SK-N-SH (cell line): ENCODE results near the gene ARMC6. TPM values are rescaled to one million over a fixed set of nuclear protein-coding genes. Genes with fewer than 3 reads are reported as not detected.

Source experiments
- CTCF ChIA-PET: fragments of 300-600, 350-600 bp; formaldehyde crosslinking; extraction: SDS; loops from one replicate; lab custom pipeline; 2021; lab: Yijun Ruan, JAX
- POLR2A ChIA-PET: fragments of 350-600 bp; sonication (Branson Sonifier 250); formaldehyde crosslinking; extraction: SDS; loops from one replicate; lab custom pipeline; 2020; ENCODE audit warnings: antibody characterized with exemption, inconsistent platforms; lab: Yijun Ruan, JAX
- DNase-seq: peaks from one replicate; pipeline ENCODE4 v3.0.0; 2012
- H2AFZ ChIP-seq: fragments of 200-600 bp; sonication (generic); 2 replicates; pipeline ENCODE4 v1.8.1; 2016; ENCODE audit warnings: antibody characterized with exemption, mild to moderate bottlenecking, low read depth
- H3F3A ChIP-seq: fragments of 200-600 bp; sonication (generic); replicated peaks from 2 replicates; pipeline ENCODE3; 2016; ENCODE audit warnings: antibody characterized with exemption, mild to moderate bottlenecking; ENCODE audit not compliant: insufficient read depth
- H3K27ac ChIP-seq, 2 experiments: fragments of 200-500 bp in 1 of 2; fragments of 200-600 bp in 1 of 2; sonication (Bioruptor generic) in 1 of 2; sonication (generic), shearing (Covaris generic) in 1 of 2; 2 replicates each; pipeline versions ENCODE4 v1.5.1 to v1.6.1; 2014 to 2016; ENCODE audit warnings: low read depth in 2 of 2, inconsistent platforms in 1 of 2, low read length in 1 of 2, mild to moderate bottlenecking in 1 of 2, mixed read lengths in 1 of 2
- H3K27me3 ChIP-seq: fragments of 200-600 bp; sonication (generic), shearing (Covaris generic); 2 replicates; pipeline ENCODE4 v1.6.1; 2016; ENCODE audit warnings: mixed run types; ENCODE audit not compliant: insufficient read depth
- H3K36me3 ChIP-seq, 2 experiments: fragments of 200-500 bp in 1 of 2; fragments of 200-600 bp in 1 of 2; sonication (Bioruptor generic) in 1 of 2; sonication (generic) in 1 of 2; replicated peaks in 1 of 2; 2 replicates each; pipeline versions ENCODE3 to v1.5.1; 2014 to 2016; ENCODE audit warnings: low read length in 1 of 2, mild to moderate bottlenecking in 1 of 2; ENCODE audit not compliant: insufficient read depth in 2 of 2, control insufficient read depth in 1 of 2
- H3K4me1 ChIP-seq, 2 experiments: fragments of 200-500 bp in 1 of 2; fragments of 200-600 bp in 1 of 2; sonication (Bioruptor generic) in 1 of 2; sonication (generic), shearing (Covaris generic) in 1 of 2; 2 replicates each; pipeline versions ENCODE4 v1.5.1 to v1.6.1; 2014 to 2016; ENCODE audit warnings: low read depth in 1 of 2, low read length in 1 of 2, mixed run types in 1 of 2; ENCODE audit not compliant: insufficient read depth in 2 of 2, control insufficient read depth in 1 of 2
- H3K4me2 ChIP-seq: fragments of 200-600 bp; sonication (generic), shearing (Covaris generic); 2 replicates; pipeline ENCODE4 v1.6.1; 2017; ENCODE audit warnings: mixed run types
- H3K4me3 ChIP-seq, 2 experiments: fragments of 200-500 bp in 1 of 2; fragments of 200-600 bp in 1 of 2; sonication (Bioruptor generic) in 1 of 2; sonication (generic), shearing (Covaris generic) in 1 of 2; 2 replicates each; pipeline versions ENCODE4 v1.5.1 to v1.8.1; 2014 to 2016; ENCODE audit warnings: low read depth in 2 of 2, inconsistent platforms in 1 of 2, low read length in 1 of 2, mild to moderate bottlenecking in 1 of 2, mixed read lengths in 1 of 2, moderate library complexity in 1 of 2
- H3K79me2 ChIP-seq: fragments of 200-600 bp; sonication (generic); 2 replicates; pipeline ENCODE4 v1.8.1; 2017; ENCODE audit warnings: mild to moderate bottlenecking; ENCODE audit not compliant: insufficient read depth
- H3K9ac ChIP-seq: fragments of 200-600 bp; sonication (generic); 2 replicates; pipeline ENCODE4 v1.6.1; 2017; ENCODE audit warnings: mixed run types
- H3K9me2 ChIP-seq: fragments of 200-600 bp; sonication (generic); 2 replicates; pipeline ENCODE4 v1.6.1; 2017; ENCODE audit warnings: mixed run types
- H3K9me3 ChIP-seq: fragments of 200-600 bp; sonication (generic); 2 replicates; pipeline ENCODE4 v1.6.1; 2017; ENCODE audit warnings: mixed run types, mild to moderate bottlenecking, moderate library complexity
- H4K20me1 ChIP-seq: fragments of 200-600 bp; sonication (generic); 2 replicates; pipeline ENCODE4 v1.6.1; 2017; ENCODE audit warnings: mild to moderate bottlenecking, mixed run types; ENCODE audit not compliant: insufficient read depth
- CHD2 ChIP-seq: fragments of 150-350 bp; IDR thresholded peaks from 2 replicates; pipeline ENCODE4 v1.6.1; 2018; ENCODE audit warnings: low read length; ENCODE audit not compliant: partially characterized antibody
- ELF1 ChIP-seq: IDR thresholded peaks from 2 replicates; pipeline ENCODE4 v1.4.0; 2012
- EP300 ChIP-seq, 2 experiments: IDR thresholded peaks; 2 replicates each; pipeline versions ENCODE4 v1.4.0 to v1.6.1; 2012; ENCODE audit warnings: borderline replicate concordance in 1 of 2, low read depth in 1 of 2, low read length in 1 of 2
- FOSL2 ChIP-seq: IDR thresholded peaks from 2 replicates; pipeline ENCODE4 v1.4.0; 2012; ENCODE audit warnings: low read depth, mild to moderate bottlenecking, moderate library complexity, borderline replicate concordance
- FOXJ3 ChIP-seq: sonication (generic); formaldehyde crosslinking; IDR thresholded peaks from 2 replicates; pipeline ENCODE4 v1.5.1; 2020; ENCODE audit warnings: mild to moderate bottlenecking, missing genetic modification reagents
- MEF2A ChIP-seq: IDR thresholded peaks from 2 replicates; pipeline ENCODE4 v1.4.0; 2012; ENCODE audit warnings: low read depth, borderline replicate concordance
- MXI1 ChIP-seq: IDR thresholded peaks from 2 replicates; pipeline ENCODE4 v1.6.1; 2012; ENCODE audit warnings: mild to moderate bottlenecking, low read depth, low read length, improper control_type of control experiment
- SIN3A ChIP-seq: IDR thresholded peaks from 2 replicates; pipeline ENCODE4 v1.6.1; 2012; ENCODE audit warnings: low read depth, mild to moderate bottlenecking, low read length, moderate library complexity, borderline replicate concordance
- SMC3 ChIP-seq: IDR thresholded peaks from 2 replicates; pipeline ENCODE4 v1.6.1; 2012; ENCODE audit warnings: low read depth, low read length, improper control_type of control experiment
- TCF12 ChIP-seq: IDR thresholded peaks from 2 replicates; pipeline ENCODE4 v1.4.0; 2012
- TEAD4 ChIP-seq: IDR thresholded peaks from 2 replicates; pipeline ENCODE4 v1.4.0; 2012; ENCODE audit warnings: mild to moderate bottlenecking, borderline replicate concordance; ENCODE audit not compliant: insufficient read depth
- YY1 ChIP-seq: IDR thresholded peaks from 2 replicates; pipeline ENCODE4 v1.4.0; 2012; ENCODE audit warnings: low read depth, mild to moderate bottlenecking
- WGBS: methylation state at CpG from one replicate; pipeline ENCODE4 v1.1.6; 2017; ENCODE audit warnings: low lambda C conversion rate; 5-methylcytosine and 5-hydroxymethylcytosine counted together
- polyA plus RNA-seq, 3 experiments: library from polyadenylated mRNA; depleted of rRNA; stranded (reverse); fragments of >200 nt; gene quantifications; 2 replicates each; pipeline ENCODE4 v1.2.3, GENCODE V29; 2012
- TF ChIP-seq, protein P1 (sequence below): fragments of 200-600 bp; sonication (generic); IDR thresholded peaks from 2 replicates; pipeline ENCODE4 v1.6.1; 2017; ENCODE audit warnings: antibody characterized with exemption, mild to moderate bottlenecking, moderate library complexity
- TF ChIP-seq, protein P2 (sequence below): IDR thresholded peaks from 2 replicates; pipeline ENCODE4 v1.6.1; 2012; ENCODE audit warnings: mild to moderate bottlenecking, low read depth, low read length, moderate library complexity
- TF ChIP-seq, protein P3 (sequence below): IDR thresholded peaks from 2 replicates; pipeline ENCODE4 v1.4.0; 2012; ENCODE audit warnings: low read depth, borderline replicate concordance
- TF ChIP-seq, protein P4 (sequence below): IDR thresholded peaks from 2 replicates; pipeline ENCODE4; 2012

Gene ARMC6
- polyA plus RNA-seq, 1 of the 3 experiments (the other 2 are of a cell fraction): 34.7 TPM

DNA sequence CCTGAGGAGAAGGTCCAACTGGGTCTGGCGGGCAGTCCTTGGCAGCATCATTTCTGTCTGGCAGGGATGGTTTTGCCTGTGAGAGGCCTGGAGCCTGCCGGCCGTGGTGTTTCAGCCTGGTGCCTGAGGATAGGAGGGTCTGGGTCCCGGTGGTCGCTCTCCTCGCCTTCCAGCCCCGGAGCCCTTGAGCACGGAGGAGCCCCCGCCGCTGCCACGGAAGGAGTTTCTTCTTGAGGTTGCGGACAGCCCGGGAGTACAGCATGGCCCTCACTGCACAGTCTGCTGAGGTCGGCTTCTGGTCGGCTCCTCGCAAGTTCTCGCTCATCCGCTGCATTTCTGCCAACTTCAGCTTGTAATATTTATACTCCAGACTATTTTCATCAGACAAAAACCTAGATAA is 23.5 kb upstream of the ARMC6 start (continued):
- TF ChIP-seq, protein P1, sequence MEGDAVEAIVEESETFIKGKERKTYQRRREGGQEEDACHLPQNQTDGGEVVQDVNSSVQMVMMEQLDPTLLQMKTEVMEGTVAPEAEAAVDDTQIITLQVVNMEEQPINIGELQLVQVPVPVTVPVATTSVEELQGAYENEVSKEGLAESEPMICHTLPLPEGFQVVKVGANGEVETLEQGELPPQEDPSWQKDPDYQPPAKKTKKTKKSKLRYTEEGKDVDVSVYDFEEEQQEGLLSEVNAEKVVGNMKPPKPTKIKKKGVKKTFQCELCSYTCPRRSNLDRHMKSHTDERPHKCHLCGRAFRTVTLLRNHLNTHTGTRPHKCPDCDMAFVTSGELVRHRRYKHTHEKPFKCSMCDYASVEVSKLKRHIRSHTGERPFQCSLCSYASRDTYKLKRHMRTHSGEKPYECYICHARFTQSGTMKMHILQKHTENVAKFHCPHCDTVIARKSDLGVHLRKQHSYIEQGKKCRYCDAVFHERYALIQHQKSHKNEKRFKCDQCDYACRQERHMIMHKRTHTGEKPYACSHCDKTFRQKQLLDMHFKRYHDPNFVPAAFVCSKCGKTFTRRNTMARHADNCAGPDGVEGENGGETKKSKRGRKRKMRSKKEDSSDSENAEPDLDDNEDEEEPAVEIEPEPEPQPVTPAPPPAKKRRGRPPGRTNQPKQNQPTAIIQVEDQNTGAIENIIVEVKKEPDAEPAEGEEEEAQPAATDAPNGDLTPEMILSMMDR: no peak
- TF ChIP-seq EP300 (IDR thresholded peaks at IDR 0.05; ENCODE audit: borderline replicate concordance in 1 of 2, low read depth in 1 of 2, low read length in 1 of 2): no peak
- TF ChIP-seq FOXJ3 (CRISPR knock-in tag): no peak

DNA sequence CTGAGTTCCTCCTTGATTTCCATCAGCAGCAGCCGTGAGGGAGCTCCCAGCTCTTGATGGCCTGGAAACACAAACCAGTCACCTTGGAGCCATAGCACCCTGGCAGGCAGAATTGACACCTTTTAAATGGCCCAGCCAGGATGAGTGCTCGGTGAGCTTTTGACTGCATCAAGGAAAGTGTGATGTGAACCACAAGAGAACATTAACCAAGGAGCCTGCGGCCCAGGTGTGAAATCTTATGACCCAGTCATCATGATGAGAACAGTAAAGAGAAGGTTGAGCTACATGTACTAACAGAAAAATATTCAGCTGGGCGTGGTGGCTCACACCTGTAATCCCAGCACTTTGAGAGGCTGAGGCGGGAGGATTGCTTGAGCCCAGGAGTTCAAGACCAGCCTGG is 22.9 kb upstream of the ARMC6 start:
- no peak for DNase-seq
- H4K20me1 ChIP-seq: peaks cover 10% of the 10 kb centered on the region; the same call in 1 of the 2 replicates
- peaks cover 56 to 74% of the 10 kb centered on the region in 2 experiments for H3K36me3 ChIP-seq
- H3K79me2 ChIP-seq: peaks cover 31% of the 10 kb centered on the region; the same call in 1 of the 2 replicates
- H3F3A ChIP-seq: no peaks in the 10 kb centered on the region
- no peak overlapping the region for H2AFZ ChIP-seq
- 95% methylated on average over 5 of the region's 5 CpGs for WGBS
- ChIA-PET POLR2A (no interaction called here), CTCF (interaction anchor here (0.9 kb wide), 1 partner anchor 24 kb away, joined by 3 read pairs; no protein-coding TSS in a partner anchor)
- H3K27me3 ChIP-seq: no peaks in the 10 kb centered on the region
- H3K27ac ChIP-seq: no peak overlapping the region
- H3K4me1 ChIP-seq: no peaks in the 10 kb centered on the region
- H3K4me2 ChIP-seq: no peak overlapping the region
- H3K4me3 ChIP-seq: no peak overlapping the region
- no peak overlapping the region for H3K9ac ChIP-seq
- no peaks in the 10 kb centered on the region for H3K9me2 ChIP-seq
- TF ChIP-seq, protein P1: no peak
- TF ChIP-seq MEF2A (no peak), CHD2 (no peak), SIN3A (no peak), FOSL2 (no peak)
- no peaks in the 10 kb centered on the region for H3K9me3 ChIP-seq

DNA sequence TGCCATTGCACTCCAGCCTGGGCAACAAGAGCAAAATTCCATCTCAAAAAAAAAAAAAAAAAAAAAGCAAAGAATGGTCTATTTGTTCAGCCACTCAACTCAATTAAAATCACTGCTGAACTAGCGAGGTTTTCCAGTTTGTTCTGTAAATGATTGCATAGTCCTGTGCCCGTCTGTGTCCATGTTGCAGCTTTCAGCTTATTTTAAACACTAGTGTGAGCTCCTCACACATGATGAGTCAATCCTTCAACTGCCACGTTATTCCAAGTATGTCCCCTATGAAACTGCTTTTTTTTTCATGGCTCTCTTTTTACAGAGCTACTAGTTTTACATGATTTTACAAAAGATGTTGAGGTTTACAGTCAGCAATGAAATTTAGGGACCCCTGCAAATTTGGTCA is 12.3 kb upstream of the ARMC6 start:
- CTCF ChIA-PET: interaction anchor here (0.6 kb wide), 2 partner anchors 24 to 91 kb away, joined by 3 to 4 read pairs; no protein-coding TSS in a partner anchor
- H3K27me3 ChIP-seq: no peaks in the 10 kb centered on the region
- H3K36me3 ChIP-seq: peaks cover 47 to 56% of the 10 kb centered on the region in 2 experiments
- no peaks in the 10 kb centered on the region for H3K9me3 ChIP-seq
- H3K4me1 ChIP-seq: peaks cover 0 to 5% of the 10 kb centered on the region in 2 experiments; a peak in 2 of 4 replicates
- H3K27ac ChIP-seq: peak overlapping the region in 1 of 2 experiments; percentile 60; a peak in 2 of 4 replicates
- H3K9me2 ChIP-seq: no peaks in the 10 kb centered on the region
- peak overlapping the region; percentile 55 for H3K4me2 ChIP-seq
- POLR2A ChIA-PET: no interaction called here
- no peak overlapping the region; the same call in 1 of the 2 replicates for H3K9ac ChIP-seq
- H3F3A ChIP-seq: peaks cover 32% of the 10 kb centered on the region
- H3K4me3 ChIP-seq: no peak overlapping the region
- no peak for DNase-seq
- 44% methylated on average over 3 of the region's 3 CpGs for WGBS
- H4K20me1 ChIP-seq: peaks cover 60% of the 10 kb centered on the region
- peaks cover 93% of the 10 kb centered on the region for H3K79me2 ChIP-seq
- no peak overlapping the region for H2AFZ ChIP-seq
- TF ChIP-seq, protein P2, sequence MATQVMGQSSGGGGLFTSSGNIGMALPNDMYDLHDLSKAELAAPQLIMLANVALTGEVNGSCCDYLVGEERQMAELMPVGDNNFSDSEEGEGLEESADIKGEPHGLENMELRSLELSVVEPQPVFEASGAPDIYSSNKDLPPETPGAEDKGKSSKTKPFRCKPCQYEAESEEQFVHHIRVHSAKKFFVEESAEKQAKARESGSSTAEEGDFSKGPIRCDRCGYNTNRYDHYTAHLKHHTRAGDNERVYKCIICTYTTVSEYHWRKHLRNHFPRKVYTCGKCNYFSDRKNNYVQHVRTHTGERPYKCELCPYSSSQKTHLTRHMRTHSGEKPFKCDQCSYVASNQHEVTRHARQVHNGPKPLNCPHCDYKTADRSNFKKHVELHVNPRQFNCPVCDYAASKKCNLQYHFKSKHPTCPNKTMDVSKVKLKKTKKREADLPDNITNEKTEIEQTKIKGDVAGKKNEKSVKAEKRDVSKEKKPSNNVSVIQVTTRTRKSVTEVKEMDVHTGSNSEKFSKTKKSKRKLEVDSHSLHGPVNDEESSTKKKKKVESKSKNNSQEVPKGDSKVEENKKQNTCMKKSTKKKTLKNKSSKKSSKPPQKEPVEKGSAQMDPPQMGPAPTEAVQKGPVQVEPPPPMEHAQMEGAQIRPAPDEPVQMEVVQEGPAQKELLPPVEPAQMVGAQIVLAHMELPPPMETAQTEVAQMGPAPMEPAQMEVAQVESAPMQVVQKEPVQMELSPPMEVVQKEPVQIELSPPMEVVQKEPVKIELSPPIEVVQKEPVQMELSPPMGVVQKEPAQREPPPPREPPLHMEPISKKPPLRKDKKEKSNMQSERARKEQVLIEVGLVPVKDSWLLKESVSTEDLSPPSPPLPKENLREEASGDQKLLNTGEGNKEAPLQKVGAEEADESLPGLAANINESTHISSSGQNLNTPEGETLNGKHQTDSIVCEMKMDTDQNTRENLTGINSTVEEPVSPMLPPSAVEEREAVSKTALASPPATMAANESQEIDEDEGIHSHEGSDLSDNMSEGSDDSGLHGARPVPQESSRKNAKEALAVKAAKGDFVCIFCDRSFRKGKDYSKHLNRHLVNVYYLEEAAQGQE: no peak
- TF ChIP-seq, protein P3, sequence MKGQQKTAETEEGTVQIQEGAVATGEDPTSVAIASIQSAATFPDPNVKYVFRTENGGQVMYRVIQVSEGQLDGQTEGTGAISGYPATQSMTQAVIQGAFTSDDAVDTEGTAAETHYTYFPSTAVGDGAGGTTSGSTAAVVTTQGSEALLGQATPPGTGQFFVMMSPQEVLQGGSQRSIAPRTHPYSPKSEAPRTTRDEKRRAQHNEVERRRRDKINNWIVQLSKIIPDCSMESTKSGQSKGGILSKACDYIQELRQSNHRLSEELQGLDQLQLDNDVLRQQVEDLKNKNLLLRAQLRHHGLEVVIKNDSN: no peak
- TF ChIP-seq YY1 (no peak), TCF12 (no peak), MXI1 (no peak), ELF1 (no peak), TEAD4 (no peak), SIN3A (no peak), MEF2A (no peak), SMC3 (no peak)
- TF ChIP-seq, protein P4, sequence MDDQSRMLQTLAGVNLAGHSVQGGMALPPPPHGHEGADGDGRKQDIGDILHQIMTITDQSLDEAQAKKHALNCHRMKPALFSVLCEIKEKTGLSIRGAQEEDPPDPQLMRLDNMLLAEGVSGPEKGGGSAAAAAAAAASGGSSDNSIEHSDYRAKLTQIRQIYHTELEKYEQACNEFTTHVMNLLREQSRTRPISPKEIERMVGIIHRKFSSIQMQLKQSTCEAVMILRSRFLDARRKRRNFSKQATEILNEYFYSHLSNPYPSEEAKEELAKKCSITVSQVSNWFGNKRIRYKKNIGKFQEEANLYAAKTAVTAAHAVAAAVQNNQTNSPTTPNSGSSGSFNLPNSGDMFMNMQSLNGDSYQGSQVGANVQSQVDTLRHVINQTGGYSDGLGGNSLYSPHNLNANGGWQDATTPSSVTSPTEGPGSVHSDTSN: no peak
